GM19240 (cell line): ENCODE measurements around the gene LDLRAD4.

ENCODE experiments used
- DNase-seq: peaks from one replicate; pipeline ENCODE4 v3.0.0; 2011; ENCODE audit warnings: low spot score; ENCODE audit not compliant: insufficient read length

Gene LDLRAD4

DNA sequence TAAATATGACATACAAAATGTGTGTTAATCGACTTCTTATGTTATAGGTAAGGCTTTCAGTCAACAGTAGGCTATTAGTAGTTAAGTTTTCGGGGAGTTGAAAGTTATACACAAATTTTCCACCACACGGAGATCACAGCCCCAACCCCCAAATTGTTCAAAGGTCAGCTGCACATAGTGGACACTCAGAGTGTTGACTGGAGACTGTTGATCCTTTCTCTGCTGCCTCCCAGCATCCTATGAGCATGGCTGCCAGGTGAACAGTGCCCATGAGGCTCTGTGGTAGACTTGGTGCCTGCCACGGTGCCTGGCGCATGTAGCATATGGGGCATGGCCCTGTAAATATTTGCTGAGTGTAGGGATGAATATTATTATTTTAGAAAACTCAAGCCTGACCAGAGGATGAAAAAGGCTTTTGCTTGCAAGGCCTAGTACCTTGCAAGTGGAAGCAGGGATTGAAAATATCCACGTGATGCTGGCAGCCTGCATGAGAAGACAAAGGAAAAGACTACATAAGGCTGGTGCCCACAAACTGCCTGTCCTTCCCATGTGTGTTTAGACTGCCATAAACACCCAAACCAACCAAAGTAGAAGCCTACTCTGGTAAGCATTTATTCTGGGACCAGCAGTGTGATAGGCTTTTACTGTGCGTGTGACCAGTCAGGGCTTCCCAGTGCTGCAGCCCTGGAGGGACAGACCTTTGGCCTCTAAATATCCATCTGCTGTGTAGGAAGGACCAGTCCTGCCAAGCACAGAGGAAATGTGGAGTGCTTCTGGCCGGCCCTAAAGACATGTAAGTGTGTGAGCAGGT is 226.1 kb downstream of the LDLRAD4 start:
- DNase-seq, result no peak

DNA sequence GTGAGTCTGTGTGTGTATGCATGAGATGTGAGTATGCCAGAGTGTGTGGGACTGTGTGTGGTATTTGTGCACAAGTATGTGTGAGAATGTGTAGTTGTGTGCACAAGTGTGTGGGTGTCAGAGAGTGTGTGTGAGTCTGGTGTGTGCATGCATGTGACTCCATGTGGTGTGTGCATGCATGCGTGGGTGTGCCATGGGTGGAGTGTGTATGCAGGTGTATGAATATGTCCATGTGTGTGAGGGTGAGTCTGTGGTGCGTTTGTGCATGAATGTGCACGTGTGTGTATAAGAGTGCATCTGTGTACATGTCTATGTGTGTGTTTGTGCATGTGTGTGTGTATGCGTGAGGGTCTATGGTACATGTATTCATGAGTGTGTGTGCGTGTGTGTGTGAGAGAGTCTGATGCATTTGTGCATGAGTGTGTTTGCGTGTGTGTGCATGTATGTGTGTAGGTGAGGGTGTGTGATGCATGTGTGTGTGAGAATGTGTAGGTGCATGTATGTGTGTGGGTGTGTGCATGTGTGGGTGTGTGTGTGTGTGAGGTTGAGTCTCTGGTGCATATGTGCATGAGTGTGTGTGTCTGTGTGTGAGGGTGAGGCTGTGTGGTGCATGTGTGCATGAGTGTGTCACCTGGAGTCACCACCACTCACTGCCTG is 226.8 kb downstream of the LDLRAD4 start:
- DNase-seq, result no peak

DNA sequence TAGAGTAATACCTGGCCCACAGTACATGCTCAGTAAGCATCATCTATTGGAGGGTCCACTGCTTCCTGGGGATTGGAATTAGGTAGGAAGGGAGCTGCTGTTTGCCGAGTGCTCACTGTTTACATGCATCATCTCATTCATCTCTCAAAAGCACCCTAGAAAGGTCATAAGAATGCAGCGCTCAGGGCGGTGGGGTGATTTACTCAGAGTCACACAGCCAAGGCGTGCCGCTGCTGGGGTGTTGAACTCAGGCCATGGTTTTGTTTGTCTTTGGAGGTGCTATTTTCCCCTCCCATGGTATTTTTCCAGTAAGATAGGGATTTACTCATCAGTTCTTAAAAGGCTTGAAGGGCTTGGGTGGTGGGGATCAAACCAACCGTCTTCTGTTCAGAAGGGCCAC is 227.5 kb downstream of the LDLRAD4 start:
- DNase-seq, result no peak

DNA sequence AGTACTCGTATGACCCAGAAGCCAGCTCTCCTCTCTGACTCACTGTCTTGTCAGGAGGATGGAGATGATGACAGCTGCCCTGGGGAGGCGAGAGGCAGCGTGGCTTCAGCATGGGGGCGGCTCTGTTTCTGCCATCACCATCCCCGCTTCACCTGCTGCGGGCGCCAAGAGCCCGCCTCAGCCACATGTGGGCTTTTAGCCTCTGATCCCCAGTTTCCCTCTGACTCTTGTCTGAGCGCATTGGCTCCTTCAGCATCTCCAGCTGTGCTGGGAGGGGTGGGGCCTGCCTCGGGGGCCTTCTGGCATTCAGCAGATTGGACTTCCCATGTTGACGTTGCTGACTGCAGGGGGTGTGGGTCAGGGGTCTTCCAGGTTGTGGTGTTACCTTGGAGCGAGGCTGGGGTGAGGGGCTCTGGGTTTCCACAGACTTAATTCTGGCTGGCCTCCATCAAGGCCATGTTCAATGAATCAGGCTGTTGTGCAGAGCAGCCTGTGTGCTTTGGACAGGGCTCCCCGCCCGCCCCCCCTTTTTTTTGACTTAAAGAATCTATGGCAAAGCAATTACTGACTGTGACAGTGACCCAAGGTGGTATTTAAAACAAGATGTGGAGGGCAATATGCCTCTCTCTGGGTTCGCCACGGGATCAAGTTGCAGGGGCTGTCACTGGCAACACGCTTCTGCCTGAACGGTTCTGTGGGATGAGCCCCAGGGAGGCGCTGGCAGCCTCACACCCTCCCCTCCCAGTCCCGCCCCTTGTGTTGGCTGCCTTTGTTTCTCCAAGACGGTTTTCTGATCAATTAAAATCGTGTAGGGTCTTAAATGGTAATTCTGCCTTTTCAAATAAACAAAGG is 228.3 kb downstream of the LDLRAD4 start:
- no peak for DNase-seq

DNA sequence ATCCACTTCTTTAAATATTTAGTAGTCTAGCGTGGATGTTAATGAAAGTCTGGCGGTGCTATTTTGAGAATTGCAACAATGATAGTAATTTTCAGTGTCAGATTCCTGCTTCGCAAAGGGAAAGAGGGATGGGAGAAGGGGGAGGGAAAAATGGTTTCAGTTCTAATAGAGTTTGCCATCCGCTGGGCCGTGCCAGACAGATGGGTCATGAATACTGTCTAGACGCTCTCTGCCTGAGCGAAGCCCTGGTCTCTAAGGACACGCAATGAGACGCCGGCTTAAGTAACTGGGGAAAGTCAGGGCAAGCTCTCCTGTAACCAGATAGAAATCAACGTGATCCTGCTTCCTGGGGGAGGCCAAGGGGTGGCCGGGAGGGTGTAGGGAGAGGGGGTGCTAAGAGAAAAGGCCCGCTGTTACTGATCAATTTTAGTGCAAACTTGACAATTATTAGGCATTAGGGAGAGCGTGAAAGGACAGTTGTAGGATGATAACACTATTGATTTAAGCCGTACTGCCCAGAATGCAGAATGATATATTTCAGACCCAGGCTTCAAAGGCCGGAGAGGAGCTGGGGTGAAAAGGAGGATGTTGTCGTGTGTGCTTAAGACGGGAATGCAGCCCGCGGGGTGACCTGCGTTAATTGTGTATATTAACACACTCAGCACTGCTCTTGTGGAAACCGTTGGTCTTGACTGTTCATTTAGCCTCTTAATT is 229.2 kb downstream of the LDLRAD4 start:
- no peak for DNase-seq

DNA sequence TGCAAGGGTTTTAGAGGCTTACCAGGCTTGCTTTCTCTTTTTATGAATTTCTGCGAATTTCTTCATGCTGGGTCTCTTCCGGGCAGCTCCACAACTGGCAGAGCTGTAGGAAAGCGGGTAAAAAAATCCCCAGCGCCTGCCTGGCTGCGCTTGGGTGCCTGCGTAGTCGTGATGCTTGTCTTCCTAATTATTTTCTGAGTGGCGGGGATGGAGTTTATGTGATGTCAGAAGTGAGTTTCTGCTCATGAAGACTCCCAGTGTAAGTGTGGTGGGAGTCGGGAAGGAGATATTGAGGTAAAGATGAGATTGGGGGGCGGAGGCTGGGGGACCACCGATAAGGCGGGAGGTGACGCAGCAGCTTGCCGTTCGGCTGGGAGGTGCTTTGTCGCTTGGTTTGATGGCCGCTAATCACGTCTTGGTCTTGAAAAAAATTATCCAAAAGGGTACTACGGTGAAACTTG is 229.8 kb downstream of the LDLRAD4 start:
- DNase-seq, result no peak

DNA sequence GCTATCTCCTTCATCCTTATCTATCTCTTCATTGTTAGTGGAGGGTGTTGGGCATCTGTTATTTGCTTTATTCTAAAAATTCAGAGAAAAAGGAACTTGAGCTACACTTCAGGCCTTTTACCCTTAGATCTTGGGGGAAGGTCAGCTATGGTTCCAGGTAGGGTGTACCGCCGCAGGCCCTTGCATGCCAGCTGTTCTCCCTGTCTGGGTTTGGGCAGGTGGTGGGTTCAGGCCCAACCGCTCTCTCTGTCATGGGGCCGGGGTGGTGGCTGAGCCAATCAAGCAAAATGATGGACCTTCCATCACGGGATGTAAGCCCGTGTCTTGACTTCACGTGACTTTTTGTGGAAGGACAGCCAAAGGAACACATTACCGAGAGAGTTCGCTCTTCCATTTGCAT is 231.1 kb downstream of the LDLRAD4 start:
- no peak for DNase-seq

DNA sequence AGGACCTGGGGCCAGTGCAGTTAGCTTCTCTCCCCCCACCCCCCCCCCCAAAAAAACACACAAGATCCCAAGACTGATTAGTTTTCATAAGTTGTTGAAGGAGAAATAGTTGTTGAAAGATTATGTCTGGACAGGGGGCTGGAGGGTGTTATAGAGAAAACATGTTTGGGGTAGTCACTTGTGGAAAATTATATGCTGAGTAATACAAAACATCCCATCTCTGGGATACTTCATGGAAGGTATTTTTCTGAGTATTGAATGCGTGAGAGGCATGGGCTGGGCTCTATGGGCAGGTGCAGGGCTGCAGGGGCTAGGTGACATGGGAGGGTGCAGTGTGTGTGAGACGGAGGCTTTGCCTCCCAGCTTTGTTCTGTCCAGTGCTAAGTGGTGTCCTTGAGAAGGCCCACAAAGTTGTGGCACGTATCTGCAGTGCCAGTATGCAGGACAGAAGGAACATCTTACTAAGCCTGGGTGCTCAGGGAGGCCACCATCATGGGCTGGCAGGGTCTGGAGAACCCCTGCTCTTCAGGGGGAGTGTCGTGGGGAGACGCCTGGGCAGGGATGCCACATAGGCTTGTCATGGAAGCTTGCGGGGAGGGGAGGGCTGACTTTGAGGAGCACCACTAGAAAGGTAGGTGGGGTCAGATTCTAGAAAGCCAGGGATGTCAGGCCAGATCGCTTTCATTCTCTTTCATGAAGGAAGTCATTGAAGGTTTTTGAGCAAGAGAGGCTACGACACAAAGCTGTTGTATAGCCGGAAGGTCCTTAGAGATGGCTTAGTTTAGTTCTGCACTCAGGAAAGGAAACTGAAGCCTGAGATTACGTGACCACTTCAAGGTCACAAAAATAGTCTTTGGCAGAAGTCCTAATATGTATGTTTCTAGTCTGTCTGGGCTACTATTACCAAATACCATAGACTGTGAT is 232.0 kb downstream of the LDLRAD4 start:
- no peak for DNase-seq

DNA sequence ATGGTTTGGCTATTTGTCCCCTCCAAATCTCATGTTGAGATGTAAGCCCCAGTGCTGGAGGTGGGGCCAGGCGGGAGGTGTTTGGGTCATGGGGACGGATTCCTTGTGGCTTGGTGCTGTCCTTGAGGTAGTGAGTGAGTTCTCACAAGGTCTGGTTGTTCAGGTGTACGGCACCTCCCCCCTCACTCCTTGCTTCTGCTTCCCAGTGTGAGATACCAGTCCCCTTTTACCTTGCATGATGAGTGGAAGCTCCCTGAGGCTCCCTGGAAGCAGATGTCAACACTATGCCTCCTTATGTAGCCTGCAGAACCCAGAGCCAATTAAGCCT is 232.6 kb downstream of the LDLRAD4 start:
- DNase-seq, result no peak

DNA sequence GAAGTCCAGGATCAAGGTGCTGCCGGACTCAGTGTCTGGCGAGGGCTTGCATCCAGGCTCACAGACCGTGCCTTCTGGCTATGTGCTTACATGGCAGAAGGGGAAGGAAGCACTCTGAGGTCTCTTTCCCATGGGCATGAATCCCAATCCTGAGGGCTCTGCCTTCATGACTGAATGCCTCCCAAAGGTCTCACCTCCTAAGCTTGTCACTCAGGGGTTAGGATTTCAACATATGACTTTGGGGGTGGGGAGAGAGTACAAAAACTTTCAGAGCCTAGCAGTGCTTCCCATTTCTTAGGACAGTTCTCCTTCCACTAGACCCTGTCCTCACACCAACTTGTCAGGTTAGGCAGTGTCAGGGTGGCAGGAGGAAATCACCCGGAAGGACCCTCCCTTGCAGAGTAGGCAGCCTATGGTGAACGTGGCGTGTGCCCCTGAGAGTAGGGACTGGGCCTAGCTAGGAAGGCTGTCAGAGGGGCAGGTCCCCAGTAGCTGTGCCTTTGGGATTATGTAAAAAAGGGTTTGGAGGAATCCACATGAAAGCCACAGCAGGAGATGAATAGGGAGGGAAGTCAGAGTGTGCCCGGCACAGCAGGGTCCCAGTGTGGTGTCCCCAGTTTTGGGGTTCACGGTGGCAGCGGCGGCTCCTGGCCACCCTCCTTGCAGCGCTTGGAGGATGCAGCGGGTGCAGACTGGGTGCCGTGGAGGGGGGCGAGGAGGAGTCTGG is 233.3 kb downstream of the LDLRAD4 start:
- DNase-seq, result no peak

DNA sequence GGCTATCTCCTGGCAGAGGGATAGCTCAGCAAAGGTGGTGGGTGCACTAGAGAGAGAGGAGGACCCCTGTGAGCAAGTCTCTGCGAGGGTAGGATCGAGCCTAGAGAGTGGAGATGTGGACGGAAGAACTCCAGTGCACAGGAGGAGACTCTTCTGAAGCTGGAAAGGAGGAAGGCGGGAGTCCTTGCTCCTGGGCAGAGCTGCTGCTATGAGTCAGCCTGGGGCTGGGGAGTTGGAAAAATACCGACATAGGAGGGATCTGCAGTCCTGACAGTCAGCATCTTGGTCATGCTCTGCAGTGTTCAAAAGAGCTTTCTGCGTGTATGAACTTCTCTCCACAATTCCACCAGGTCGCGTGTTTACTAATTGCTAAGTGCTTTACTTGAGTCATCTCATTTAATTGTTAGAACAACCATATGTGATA is 233.8 kb downstream of the LDLRAD4 start:
- no peak for DNase-seq

DNA sequence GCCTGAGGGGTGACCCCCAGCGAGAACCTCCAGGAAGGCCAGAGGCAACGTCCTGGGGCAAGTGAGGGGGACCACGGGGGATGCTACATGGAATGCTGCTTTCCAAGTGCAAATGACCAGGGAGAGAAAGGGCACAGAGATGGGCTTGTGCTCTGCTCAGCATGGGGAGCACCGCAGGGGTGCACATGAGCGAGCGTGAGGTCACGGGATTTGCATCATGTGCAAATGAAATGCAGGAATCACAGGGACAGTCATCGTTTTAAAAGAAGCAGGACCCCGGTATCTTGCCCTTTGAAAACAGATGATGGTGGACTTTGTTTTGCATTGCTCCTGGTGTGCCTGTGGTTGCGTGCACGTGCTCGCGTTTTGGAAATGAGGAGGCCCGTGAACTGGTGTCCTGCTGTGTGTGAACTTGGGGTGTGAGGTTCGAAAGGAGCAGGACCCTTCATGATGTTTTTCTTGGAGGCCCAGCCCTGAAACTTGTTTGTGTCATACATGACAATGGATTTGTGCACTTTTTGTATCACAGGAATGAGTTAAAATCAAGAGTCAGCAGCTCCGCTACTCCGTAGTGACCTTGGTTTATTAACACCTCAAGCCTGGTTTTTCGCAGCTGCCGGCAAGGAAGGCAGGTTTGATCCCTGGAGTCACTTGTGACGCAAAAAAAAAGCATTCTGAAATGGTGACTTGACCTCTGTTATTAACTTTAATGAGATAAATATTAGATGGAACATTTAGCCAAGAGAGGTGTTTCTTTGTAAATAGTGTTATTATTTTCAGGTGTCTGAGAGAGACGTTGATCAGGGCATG is 234.5 kb downstream of the LDLRAD4 start:
- DNase-seq, result no peak

DNA sequence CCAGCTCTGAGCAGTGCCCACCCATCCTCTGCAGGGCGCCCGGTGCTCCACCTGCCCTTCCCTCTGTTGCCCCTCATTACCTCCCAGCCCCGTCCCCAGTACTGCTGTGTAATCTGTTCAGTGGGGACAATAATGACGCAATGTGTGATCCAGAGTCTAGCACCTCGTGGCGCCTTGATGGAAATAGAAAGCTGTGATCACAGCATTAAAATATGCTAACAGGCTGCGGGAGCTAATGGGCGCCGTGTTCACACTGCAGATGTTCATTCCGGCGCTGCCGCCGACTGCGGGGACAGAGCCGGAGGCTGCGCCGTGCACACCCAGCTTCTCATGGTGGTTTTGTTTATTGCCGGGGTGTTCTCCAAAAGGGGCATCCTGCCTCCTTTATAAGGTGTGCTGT is 235.2 kb downstream of the LDLRAD4 start:
- DNase-seq, result no peak

DNA sequence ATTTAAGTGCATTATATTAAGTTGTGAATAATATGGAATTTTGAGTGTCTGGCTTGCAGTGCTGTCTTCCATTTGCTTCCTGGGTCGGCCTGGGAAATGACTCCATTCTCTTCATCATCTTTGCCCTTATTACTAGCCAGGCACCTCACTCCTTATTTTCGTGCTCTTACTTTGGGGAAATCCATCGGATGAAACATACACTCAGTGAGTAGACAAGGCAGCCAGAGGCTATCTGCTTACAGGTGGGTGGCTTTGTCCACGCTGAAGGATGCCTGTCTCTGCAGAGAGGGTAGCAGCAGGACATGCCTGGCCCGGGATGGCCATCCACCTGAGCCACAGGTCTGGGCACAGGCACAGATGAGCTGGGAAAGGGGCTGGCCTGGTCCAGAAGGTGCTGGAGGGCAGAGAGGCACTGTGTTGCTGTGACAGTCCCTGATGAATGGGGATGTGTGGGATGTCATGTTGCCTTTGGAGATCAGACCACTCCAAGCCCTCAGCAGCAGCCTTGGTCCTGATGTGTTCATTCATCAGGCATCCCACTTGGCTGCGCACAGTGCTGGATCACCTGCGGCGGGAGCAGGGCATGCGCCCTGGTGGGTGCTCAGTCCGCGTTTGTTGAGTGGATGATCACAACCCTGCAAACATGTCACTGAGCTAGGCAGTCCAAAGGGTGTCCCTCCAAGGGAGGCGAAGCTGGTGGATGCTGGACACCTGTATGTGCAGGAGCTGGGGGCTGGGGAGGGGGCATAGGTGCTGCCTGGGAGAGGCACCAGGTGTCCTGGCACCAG is 236.0 kb downstream of the LDLRAD4 start:
- no peak for DNase-seq

DNA sequence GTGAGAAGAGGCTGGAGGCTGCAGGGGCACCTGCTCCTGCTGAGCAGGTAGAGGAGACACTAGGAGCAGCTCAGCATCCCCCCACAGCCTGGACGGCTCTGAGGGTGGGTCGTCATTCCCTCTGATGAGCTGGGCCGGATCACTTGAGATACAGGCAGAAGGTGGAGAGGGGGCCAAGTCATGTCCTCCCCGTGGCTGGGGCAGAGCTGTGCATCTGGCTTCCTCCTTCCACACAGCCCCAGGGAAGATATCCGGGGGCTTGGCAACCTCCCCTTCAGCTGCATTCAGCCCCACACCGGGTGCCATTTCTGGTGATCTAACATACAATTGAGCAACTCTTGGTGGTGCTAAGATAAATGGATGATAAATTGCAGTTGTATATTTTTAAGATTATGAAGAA is 236.9 kb downstream of the LDLRAD4 start:
- no peak for DNase-seq

DNA sequence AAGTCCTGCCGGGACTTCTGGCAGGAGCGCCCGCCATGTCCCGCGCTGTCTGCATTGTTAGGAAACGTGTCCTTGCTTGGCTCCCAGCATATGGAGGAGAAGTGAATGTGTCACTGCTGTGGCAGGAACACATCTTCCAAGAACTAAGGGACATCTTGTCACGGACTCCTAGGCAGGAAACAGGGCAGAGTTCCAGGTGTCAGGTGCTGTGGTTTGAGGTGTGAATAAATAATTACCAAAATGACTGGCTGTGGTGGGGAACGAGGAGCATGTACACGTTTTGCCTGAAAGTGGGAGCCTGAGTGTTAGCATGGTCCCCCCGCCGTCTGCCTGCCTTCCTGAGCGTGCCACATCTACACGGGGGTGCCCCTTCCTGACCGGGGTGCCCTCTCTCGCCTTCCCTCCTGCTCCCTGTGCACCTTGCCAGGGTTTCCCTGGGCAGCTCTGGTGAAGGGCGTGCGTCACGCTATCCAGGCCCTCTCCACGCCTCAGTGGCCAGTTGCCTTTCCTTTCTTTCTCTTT is 237.5 kb downstream of the LDLRAD4 start:
- no peak for DNase-seq

DNA sequence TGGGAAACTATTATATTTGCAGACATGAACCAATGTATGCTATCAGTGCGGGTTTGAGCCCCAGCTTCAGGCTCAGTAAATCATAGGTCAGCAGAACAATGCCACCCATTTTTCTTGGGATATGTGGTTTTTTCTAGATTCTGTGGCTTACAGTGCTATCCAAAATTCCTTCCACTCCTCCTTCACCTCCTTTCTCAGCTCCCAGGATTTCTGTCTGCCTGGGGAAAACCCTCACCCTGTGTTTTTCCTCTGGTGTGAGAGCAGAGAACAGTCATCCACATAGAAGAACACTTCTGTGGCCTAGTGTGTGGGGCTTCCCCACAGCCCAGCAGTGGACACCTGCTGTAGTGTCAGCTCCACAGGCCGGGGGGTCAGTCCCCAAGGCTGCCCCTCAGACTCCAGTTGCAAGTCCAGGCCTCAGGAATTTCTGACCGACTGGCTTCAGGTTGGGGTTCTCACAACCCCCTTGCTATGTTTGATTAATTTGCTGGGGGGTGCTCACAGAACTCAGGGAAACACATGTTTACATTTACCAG is 238.2 kb downstream of the LDLRAD4 start:
- DNase-seq, result no peak

DNA sequence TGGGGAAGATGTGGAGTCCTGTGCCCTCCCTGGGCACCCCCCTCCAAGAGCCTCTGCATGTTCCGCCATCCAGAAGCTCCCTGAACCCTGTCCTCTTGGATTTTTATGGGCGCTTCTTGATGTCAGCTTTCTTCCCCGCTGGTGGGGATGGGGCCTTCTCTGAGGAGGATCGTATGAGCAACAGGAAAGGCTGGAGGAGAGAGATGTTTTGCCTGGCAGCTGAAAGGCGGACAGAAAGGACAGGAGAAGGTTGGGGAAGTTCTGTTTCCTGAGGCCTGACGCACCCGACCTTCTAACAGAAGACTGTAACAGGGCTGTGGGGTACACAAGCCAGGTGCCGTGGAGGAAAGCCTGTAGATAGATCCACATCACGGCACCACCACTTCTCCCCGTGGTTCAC is 238.8 kb downstream of the LDLRAD4 start:
- no peak for DNase-seq
